Endothelial cell of umbilical vein (primary cell): ENCODE results near the gene CHAC1. TPM values are rescaled to one million over a fixed set of nuclear protein-coding genes. Genes with fewer than 3 reads are reported as not detected.

ENCODE experiments used
- BruUV-seq: library from RNA; stranded (reverse); fragments of 400-500 nt; replicated peaks from 2 replicates; lab custom pipeline; 2021; lab: Mats Ljungman, UMichigan
- CTCF ChIA-PET: fragments of 300-600, 350-600 bp; sonication (Branson Sonifier 250); formaldehyde crosslinking; loops from one replicate; lab custom pipeline; 2021; ENCODE audit warnings: antibody characterized with exemption, inconsistent platforms; lab: Charles Lee
- POLR2A ChIA-PET: fragments of 300-600, 350-600 bp; sonication (Branson Sonifier 250); formaldehyde crosslinking; loops from one replicate; lab custom pipeline; 2021; ENCODE audit warnings: antibody characterized with exemption, inconsistent platforms; lab: Charles Lee
- DNase-seq: peaks from one replicate; pipeline ENCODE4 v3.0.0-alpha.2; 2011; ENCODE audit warnings: low read depth, low spot score
- FAIRE-seq: peaks from 2 replicates; lab custom pipeline; 2011; peaks lifted over from hg19 to GRCh38; lab: Jason Lieb, UNC
- H2AFZ ChIP-seq: 2 replicates; pipeline ENCODE4 v1.6.0; 2012; ENCODE audit warnings: low read depth, low read length, control low read depth, inconsistent platforms
- H3K27ac ChIP-seq: 2 replicates; pipeline ENCODE4 v1.5.1; 2011; ENCODE audit warnings: low read depth, mild to moderate bottlenecking, control low read depth, low read length, moderate library complexity; ENCODE audit not compliant: insufficient read depth
- H3K27me3 ChIP-seq, 2 experiments: 2 replicates each; pipeline versions ENCODE4 v1.6.0 to v1.6.1; 2011; ENCODE audit warnings: low read length in 2 of 2, mixed read lengths in 1 of 2; ENCODE audit not compliant: control insufficient read depth in 2 of 2, insufficient read depth in 2 of 2
- H3K36me3 ChIP-seq, 2 experiments: 2 replicates in 1 of 2; 3 replicates in 1 of 2; pipeline ENCODE4 v1.5.1; 2011; ENCODE audit warnings: low read length in 2 of 2, mild to moderate bottlenecking in 1 of 2, moderate library complexity in 1 of 2; ENCODE audit not compliant: control insufficient read depth in 2 of 2, insufficient read depth in 2 of 2; ENCODE audit errors: extremely low read depth in 1 of 2
- H3K4me1 ChIP-seq: 3 replicates; pipeline ENCODE4 v1.5.1; 2011; ENCODE audit warnings: mild to moderate bottlenecking, low read length; ENCODE audit not compliant: control insufficient read depth, insufficient read depth; ENCODE audit errors: extremely low read depth
- H3K4me2 ChIP-seq: 2 replicates; pipeline ENCODE4 v1.6.1; 2011; ENCODE audit warnings: low read length, control low read depth, mixed read lengths; ENCODE audit not compliant: insufficient read depth
- H3K4me3 ChIP-seq, 3 experiments: fragments of 200-600 bp in 1 of 3; sonication (generic), shearing (Covaris generic) in 1 of 3; replicated peaks in 1 of 3; 2 replicates each; pipeline ENCODE4 v1.5.1; 2011 to 2016; ENCODE audit warnings: control low read depth in 3 of 3, low read length in 3 of 3, mild to moderate bottlenecking in 2 of 3, inconsistent platforms in 1 of 3, low read depth in 1 of 3, moderate library complexity in 1 of 3; ENCODE audit not compliant: insufficient read depth in 1 of 3
- H3K79me2 ChIP-seq: 2 replicates; pipeline ENCODE4 v1.6.0; 2012; ENCODE audit warnings: low read length, inconsistent platforms; ENCODE audit not compliant: control insufficient read depth, insufficient read depth
- H3K9ac ChIP-seq: replicated peaks from 2 replicates; pipeline ENCODE3; 2011; ENCODE audit warnings: low read length, control low read depth; ENCODE audit not compliant: insufficient read depth; ENCODE audit errors: extremely low read depth
- H3K9me1 ChIP-seq: replicated peaks from 3 replicates; pipeline ENCODE4 v1.6.0; 2011; ENCODE audit warnings: mild to moderate bottlenecking, low read length; ENCODE audit not compliant: control insufficient read depth, insufficient read depth; ENCODE audit errors: extremely low read depth
- H3K9me3 ChIP-seq: replicated peaks from 2 replicates; pipeline ENCODE4 v1.5.1; 2012; ENCODE audit warnings: low read length, inconsistent platforms; ENCODE audit not compliant: control insufficient read depth, insufficient read depth
- H4K20me1 ChIP-seq: replicated peaks from 2 replicates; pipeline ENCODE3; 2011; ENCODE audit warnings: mild to moderate bottlenecking, low read length; ENCODE audit not compliant: control insufficient read depth, insufficient read depth; ENCODE audit errors: extremely low read depth
- CTCF ChIP-seq, 2 donors: IDR thresholded peaks; 1 replicate in 1 of 2; 2 replicates in 1 of 2; pipeline ENCODE4 v1.5.1; 2011; ENCODE audit warnings: low read length in 2 of 2, mild to moderate bottlenecking in 2 of 2, moderate library complexity in 2 of 2, control low read depth in 1 of 2, inconsistent platforms in 1 of 2, low read depth in 1 of 2; ENCODE audit not compliant: insufficient read depth in 1 of 2; ENCODE audit errors: extremely low read depth in 1 of 2
- EZH2 ChIP-seq: IDR thresholded peaks from 2 replicates; pipeline ENCODE4 v1.6.1; 2012; ENCODE audit warnings: borderline replicate concordance, low read depth, mild to moderate bottlenecking, moderate library complexity, low read length, inconsistent platforms; ENCODE audit not compliant: severe bottlenecking
- FOS ChIP-seq: IDR thresholded peaks from 2 replicates; pipeline ENCODE4 v1.6.1; 2011; ENCODE audit warnings: mild to moderate bottlenecking, low read length, moderate library complexity, borderline replicate concordance; ENCODE audit not compliant: insufficient read depth
- GATA2 ChIP-seq: IDR thresholded peaks from 2 replicates; pipeline ENCODE4 v1.7.0; 2011; ENCODE audit warnings: low read depth, mild to moderate bottlenecking, moderate library complexity, mixed read lengths, low read length; ENCODE audit not compliant: insufficient read length, insufficient read depth
- JUN ChIP-seq: IDR thresholded peaks from 2 replicates; pipeline ENCODE4 v1.6.1; 2011; ENCODE audit warnings: borderline replicate concordance, low read depth; ENCODE audit not compliant: insufficient read length, insufficient read depth
- MAX ChIP-seq: IDR thresholded peaks from 2 replicates; pipeline ENCODE4 v1.6.1; 2011; ENCODE audit not compliant: insufficient read depth, insufficient read length
- MYC ChIP-seq: IDR thresholded peaks from one replicate; pipeline ENCODE4 v1.6.1; 2011; ENCODE audit warnings: mild to moderate bottlenecking, low read depth, low read length
- POLR2A ChIP-seq: IDR thresholded peaks from 2 replicates; pipeline ENCODE4 v1.6.1; 2012; ENCODE audit warnings: low read depth, mild to moderate bottlenecking, control low read depth, low read length
- POLR2AphosphoS5 ChIP-seq: IDR thresholded peaks from 2 replicates; pipeline ENCODE4 v1.6.1; 2012; ENCODE audit warnings: low read depth, mild to moderate bottlenecking, control low read depth, low read length, moderate library complexity; ENCODE audit not compliant: insufficient read depth
- dilution Hi-C: fragments of 300-500 bp; cut with MboI; formaldehyde crosslinking; loops from one replicate; pipeline ENCODE4 v1.15.0; 2019; ENCODE audit warnings: low sequenced_read_pairs; ENCODE audit not compliant: extremely low pct_ligation_motif_present
- intact Hi-C: fragments of 100-400 bp; cut with micrococcal nuclease; formaldehyde crosslinking; loops from one replicate; pipeline ENCODE4 v1.10.0; 2022
- polyA plus RNA-seq, 4 experiments: library from polyadenylated mRNA; depleted of rRNA in 3 of 4; stranded (reverse) in 3 of 4; unstranded in 1 of 4; fragments of >200 nt; gene quantifications; 2 replicates each; pipeline versions ENCODE4 v1.2.1 to v1.2.3, GENCODE V29; 2011 to 2012; ENCODE audit warnings: missing spikeins in 1 of 4
- total RNA-seq: library from RNA; stranded (reverse); gene quantifications from 2 replicates; pipeline ENCODE4 v1.2.3, GENCODE V29; 2021

The CHAC1 gene
- total and polyA plus RNA-seq, 2 donors (not counting 3 experiments of a cell fraction or from before 2014, with no cell fraction given) = 4.6 to 25.7 TPM

- Histone ChIP-seq H3K9me3 (no peaks in the 10 kb centered on the region), H3K27me3 (no peaks in the 10 kb centered on the region), H4K20me1 (no peaks in the 10 kb centered on the region), H2AFZ (no peak overlapping the region), H3K4me2 (no peak overlapping the region), H3K9me1 (no peaks in the 10 kb centered on the region), H3K79me2 (no peaks in the 10 kb centered on the region), H3K4me3 (no peak overlapping the region), H3K36me3 (peaks cover 10 to 20% of the 10 kb centered on the region in 2 experiments), H3K4me1 (peaks cover 26% of the 10 kb centered on the region), H3K9ac (no peak overlapping the region), H3K27ac (no peak overlapping the region)
- CTCF ChIA-PET = interaction anchor here (0.7 kb wide), 1 partner anchor 31 kb away, joined by 4 read pairs; no protein-coding TSS in a partner anchor
- FAIRE-seq (no peak), DNase-seq (no peak)
- BruUV-seq = no TSS peak
- dilution Hi-C loops = no loop called here
- intact Hi-C loops = no loop called here
- TF ChIP-seq POLR2A (no peak), FOS (no peak), JUN (no peak), MAX (no peak), POLR2AphosphoS5 (no peak), GATA2 (no peak), EZH2 (no peak), MYC (no peak), CTCF (IDR thresholded peaks at IDR 0.05; ENCODE audit: extremely low read depth in 1 of 2, insufficient read depth in 1 of 2, low read depth in 1 of 2, low read length in 2 of 2) (no peak)
- POLR2A ChIA-PET = interaction anchor here (0.7 kb wide), 1 partner anchor 11 kb away, joined by 7 read pairs; no protein-coding TSS in a partner anchor
Observed at GRCh38 chr15:40986820-40987219, 33.5 kb downstream of the CHAC1 start.
